ENCODE data around the gene GOLT1A.

DNA sequence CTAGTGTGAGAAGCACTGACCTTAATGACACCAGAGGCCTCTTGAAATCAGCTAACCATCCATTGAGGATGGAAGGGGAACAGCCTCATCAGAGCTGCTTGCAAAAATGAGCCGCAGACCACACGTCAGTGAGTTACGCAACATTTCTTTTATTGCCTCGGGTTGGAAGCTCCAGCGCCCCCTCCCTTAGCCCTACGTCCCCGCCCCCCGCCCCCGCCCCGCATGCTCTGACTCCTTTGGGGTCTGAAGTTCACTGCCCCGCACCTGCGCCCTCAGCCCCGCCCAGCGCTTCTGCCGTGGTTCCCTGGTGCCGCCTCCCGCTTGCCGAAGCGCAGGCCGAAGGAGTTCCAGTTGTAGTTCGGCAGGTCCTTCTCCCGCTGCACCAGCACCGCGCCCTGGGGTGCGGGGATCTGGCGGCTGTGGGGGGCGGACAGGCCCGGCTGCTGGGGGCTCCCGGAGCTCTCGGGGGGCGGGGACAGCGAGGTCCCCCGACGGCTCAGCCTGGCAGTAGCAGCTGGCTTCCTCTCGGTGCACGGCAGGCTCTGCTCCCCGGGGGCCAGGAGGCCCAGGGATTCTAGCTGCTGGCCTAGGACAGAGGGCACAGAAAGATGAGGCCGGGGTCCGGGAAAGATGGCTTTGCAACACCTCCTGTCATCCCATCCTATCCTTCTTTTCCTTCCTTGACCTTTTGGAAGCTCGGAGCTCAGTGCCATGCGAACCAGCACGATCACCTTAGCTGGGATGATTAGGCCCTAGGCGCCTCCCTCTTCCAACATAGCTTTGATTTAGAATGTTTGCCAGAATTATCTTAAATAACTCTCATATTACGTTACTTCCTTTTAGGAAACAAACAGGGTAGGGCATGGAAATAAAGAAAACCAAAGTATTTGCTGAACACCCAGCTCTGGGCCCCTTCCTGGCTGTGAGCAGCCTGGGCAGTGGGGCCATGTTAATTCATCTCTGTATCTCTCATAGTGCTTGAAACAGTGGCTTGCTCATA lies 23.3 kb downstream of the GOLT1A start:
- TF ChIP-seq POLR2A (IDR thresholded peaks at IDR 0.05; ENCODE audit: low read depth): no peak
- TF ChIP-seq POLR2AphosphoS5 (IDR thresholded peaks at IDR 0.05): no peak
- TF ChIP-seq, protein P1, sequence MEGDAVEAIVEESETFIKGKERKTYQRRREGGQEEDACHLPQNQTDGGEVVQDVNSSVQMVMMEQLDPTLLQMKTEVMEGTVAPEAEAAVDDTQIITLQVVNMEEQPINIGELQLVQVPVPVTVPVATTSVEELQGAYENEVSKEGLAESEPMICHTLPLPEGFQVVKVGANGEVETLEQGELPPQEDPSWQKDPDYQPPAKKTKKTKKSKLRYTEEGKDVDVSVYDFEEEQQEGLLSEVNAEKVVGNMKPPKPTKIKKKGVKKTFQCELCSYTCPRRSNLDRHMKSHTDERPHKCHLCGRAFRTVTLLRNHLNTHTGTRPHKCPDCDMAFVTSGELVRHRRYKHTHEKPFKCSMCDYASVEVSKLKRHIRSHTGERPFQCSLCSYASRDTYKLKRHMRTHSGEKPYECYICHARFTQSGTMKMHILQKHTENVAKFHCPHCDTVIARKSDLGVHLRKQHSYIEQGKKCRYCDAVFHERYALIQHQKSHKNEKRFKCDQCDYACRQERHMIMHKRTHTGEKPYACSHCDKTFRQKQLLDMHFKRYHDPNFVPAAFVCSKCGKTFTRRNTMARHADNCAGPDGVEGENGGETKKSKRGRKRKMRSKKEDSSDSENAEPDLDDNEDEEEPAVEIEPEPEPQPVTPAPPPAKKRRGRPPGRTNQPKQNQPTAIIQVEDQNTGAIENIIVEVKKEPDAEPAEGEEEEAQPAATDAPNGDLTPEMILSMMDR (IDR thresholded peaks at IDR 0.05): no peak
- TF ChIP-seq EP300 (IDR thresholded peaks at IDR 0.05): no peak

All from esophagus muscularis mucosa (tissue), 4 donors.